Measurements from ENCODE around the gene SLC28A1.
"Not testable (repeated sequence)": the region's sequence is repeated elsewhere in the genome, so short reads cannot be mapped to it uniquely, and the experiment has no call there.

Gene SLC28A1

GRCh38 chr15:84973492-84974460, 89.3 kb downstream of the SLC28A1 start:
- no peak for DNase-seq

DNA sequence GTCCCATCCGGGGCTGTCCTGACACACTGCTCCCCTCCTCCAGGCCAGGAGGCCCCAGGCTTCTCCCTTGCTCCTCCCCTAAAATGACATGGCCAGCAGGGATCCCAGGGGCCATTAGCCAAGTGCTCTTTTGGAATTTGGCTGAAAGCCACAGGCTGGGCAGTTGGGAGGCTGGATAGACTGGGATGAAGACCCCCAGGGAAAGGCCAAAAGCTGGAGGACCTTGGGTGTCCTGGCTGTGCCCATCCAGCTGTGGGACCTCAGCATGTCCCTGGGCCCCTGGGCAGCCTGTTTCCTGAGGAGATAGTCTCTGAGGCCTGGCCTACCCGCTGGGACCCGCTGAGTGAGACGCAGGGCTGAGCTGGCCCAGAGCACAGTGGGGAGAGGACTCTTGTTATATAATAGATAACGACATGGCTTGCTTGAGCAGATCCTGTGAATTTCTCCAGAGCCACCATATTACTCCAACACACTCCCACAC, 91.4 kb downstream of the SLC28A1 start:
- no peak for DNase-seq

GRCh38 chr15:84976746-84977345, 92.4 kb downstream of the SLC28A1 start:
- no peak for DNase-seq

- DNase-seq: no peak
These were observed 95.2 kb downstream of the SLC28A1 start for GRCh38 chr15:84979651-84980050.

DNA sequence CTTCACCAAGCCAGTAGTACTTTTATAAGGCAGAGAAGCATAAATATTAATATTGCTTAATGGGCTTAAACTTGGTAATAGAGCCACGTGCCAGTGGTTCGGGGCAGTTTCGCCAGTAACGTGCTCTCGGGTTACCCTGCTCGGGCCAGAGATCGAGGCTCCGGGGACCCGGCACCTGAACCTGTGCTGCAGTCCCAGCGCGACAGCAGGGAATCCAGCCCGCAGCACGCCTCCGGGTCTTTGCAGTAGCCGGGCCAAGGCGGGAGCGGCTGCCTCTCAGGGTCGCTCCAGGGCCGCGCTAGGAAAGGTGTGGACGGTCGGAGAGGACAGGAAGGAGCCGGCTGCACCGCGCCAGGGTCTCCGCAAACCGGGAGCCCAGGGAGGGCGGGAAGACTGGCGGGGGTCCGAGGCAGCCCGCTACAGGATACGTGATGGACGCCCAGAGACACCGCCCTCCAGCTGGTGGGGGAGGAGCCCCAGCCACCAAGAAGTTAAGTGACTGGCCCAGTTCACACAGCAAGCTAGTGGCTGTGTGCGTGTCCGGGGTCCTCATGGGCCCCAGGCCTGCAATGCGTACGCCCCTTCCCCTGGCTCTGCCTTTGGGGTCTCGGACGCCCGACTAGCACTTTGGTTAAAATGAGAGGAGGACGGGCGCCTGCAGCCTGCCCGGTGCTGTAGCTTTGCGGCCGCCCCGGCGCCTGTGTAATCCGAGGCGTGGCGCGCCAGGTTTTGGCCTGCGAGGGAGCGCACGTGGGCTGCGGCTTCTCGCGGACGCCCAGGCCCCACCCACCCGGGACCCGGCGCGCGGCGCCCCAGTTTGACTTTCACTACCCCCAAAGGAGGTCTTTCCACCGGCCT, 96.0 kb downstream of the SLC28A1 start:
- DNase-seq: peak; percentile 55

GRCh38 chr15:84981054-84981710, 96.7 kb downstream of the SLC28A1 start:
- peak; percentile 89 for DNase-seq

DNA sequence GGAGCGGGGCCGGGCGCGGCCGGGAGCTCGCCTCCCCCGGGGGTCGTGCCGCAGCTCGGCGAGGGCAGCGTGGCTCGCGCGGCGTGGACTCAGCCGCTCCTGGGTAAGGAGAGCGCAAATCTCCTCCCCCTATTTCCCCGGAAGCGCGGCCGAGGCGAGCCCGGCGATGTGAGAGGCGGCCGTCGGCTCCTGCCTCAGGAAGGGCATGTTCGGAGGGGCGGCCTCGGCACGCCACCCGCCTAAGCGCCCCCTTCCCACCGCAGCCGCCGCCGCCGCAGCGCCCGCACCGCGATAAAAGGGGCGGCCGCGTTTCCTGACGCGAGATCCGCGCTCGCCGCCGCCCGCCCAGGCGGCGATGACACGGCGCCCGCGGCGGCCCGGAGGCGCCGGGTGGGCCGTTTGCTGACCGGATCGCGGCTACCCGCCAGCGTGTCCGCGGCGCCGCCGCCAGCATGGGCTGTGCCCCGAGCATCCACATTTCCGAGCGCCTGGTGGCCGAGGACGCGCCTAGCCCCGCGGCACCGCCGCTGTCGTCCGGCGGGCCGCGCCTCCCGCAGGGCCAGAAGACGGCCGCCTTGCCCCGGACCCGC, 97.3 kb downstream of the SLC28A1 start, which contains the start of gene PDE8A:
Gene PDE8A (plus strand): TSS at position 146 of the 590 bp plus-strand sequence. CDS start 307 bp downstream, at position 453.
- DNase-seq: no peak

DNA sequence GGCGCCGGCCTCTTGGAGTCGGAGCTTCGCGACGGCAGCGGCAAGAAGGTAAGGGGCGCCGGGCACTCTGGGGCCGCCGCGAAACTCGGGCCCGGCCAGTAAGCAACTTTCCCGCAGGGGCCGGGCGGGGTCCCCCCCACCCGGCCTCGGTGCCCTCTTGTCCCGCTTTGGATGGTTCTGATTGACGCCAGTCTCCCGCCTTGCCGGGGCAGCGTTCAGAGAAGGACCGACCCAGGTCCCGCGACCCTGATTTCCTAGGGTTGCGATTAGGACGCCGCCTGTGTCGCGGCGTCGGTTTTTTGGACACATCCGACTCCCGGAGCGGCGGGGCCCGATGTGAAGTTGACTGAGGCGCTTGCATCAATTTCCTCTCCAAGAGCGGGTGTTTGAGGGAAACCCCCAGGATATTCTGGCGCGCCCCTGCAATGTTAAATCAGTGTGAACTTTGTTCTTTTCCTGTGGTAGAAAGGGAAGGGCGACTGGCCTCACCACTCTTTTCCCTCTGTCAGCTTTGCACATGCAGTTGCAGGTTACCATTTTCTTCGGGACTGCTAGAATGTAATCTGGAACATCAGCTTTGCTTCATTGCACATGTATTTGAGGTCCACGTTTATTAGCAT, 97.9 kb downstream of the SLC28A1 start:
- peak; percentile 44 for DNase-seq

DNA sequence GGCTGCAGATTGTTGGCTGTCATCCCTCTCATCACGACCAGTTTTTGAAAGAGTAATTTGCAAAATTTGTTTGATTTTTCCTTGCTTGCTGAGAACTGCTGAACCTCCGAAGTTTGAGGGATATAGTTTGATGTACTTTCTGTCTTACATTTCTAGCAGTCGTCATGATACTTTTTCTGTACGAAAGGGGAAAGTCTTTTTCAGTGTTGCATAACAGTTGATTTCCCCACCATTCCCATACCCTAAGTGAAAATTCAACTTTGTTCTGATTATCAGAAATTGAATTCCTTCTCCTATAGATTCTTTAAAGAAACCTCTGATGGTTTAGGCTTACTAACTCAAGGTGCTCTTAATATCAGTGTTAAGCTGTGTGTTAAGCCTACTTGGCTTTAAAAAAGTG, 98.8 kb downstream of the SLC28A1 start:
- DNase-seq: no peak

GRCh38 chr15:84983711-84984110, 99.2 kb downstream of the SLC28A1 start:
- no peak for DNase-seq

DNA sequence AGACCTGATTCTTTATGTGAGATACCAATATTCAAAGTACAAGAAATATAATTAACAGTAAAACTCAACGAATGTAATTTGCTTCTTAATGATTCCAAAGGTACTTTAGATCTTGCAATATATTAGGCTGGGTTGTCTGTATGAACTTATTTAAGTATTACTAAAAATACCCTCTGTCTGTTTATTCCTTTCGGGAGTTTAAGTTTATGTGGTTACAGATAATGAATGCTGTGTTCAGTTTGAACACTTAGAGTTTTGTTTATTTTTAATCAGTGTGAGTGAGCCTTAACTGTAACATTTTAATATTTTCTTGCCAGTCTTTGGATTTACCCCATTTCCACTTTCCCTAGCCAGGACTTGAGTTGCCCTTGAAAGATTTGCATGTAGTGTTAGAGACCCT, 100.7 kb downstream of the SLC28A1 start:
- no peak for DNase-seq

DNA sequence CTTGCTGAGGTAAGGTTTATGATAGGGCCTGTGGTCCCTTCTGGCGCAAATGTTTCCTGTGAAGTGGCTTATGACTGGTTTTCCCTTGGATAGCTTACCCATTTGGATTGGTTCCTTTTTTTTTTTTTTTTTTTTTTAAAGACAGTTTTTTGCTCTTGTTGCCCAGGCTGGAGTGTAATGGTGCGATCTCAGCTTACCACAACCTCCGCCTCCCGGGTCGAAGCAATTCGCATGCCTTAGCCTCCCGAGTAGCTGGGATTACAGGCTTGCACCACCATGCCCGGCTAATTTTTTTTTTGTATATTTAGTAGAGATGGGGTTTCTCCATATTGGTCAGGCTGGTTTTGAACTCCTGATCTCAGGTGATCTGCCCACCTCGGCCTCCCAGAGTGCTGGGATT, 102.9 kb downstream of the SLC28A1 start:
- not testable (repeated sequence) for DNase-seq

GRCh38 chr15:84987949-84988624, 103.6 kb downstream of the SLC28A1 start:
- DNase-seq: no peak

DNA sequence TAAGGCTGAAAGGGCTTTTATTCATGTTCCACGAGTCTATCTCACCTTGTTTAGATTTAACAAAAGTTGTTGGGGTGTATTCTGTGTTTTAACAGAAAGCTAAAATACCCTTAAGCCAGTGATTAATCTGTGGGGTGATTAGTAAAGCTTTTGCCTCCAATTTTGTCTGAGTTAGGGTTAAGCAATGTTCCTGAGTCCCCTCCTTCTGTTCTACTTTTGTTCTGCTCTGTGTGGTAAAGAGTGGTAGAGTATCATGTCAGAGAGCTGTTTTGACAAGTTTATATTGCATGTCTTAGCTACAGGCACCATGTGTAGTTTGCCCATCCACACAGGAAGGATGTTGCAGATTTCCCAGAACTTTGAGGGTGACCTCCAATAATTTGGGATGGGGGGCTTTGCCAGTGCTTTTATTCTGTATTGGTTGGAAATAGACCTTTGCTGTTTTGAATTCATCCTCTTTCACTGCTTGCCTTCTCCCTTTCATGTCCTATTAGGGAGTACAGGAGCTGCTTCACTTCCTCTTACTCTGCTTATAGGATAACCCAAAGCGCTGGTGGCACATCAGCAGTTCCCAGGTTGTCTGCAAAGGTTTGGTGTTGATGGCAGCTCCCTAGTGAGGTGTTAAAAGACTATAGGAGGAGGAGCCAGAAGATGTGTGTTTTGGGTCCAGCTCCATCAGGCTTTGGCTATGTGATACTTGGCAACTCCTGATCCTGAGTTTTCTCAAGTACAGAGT, 104.6 kb downstream of the SLC28A1 start:
- no peak for DNase-seq

DNA sequence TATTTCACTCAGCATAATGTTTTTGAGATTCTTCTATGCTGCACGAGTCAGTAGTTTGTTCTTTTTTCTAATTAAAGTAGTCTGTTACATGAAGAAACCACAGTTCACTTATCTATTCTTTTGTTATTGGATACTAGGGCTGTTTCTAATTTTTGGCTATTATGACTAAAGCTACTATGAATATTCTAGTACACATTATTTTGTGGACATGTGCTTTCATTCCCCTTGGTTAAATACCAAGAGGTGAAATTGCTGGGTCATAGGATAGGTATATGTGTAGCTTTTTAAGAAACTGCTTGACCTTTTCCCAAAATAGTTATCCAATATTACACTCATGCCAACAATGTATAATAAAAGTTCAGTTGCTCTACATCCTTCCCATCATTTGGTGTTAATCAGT, 106.0 kb downstream of the SLC28A1 start:
- DNase-seq: no peak

DNA sequence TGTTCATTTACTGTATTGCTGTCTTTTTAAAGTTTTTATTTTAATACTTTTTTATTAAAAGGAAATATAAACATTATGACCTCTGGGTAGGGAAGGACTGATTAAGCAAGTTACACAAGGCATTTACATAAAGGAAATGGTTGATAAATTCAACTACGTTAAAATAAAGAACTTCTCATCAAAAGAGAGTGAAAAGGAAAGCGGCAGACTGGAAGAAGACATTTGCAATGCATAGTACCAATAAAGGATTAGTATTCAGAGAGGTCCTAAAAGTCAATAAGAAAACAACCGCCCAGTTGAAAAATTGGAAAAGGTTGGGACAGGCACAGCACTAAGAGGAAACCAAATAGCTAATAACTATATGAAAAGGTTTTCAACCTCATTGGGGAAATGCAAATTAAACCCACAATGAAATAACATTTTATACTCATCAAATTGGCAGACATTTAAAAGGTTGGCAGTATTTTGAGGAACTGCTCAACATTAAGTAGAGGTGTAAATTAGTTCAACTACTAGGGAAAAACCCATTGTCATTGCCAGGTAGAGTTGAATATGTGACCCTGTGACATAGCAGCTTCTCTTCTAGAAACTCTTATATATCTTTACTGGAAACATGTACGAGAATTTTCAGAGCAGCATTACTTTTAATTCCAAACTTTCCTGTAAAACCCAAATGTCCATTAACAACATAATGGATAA, 106.7 kb downstream of the SLC28A1 start:
- no peak for DNase-seq

GRCh38 chr15:84992157-84992944, 107.9 kb downstream of the SLC28A1 start:
- DNase-seq: no peak
